Neural cell (in vitro differentiated cells): ENCODE measurements around the gene ASIC3. TPM values are rescaled to one million over a fixed set of nuclear protein-coding genes. Genes with fewer than 3 reads are reported as not detected.

Source experiments
- H2AFZ ChIP-seq: fragments of 200-600, 300-800 bp; sonication (generic), shearing (Covaris generic); 2 replicates; pipeline ENCODE4 v1.6.0; 2014; ENCODE audit warnings: low read depth, mild to moderate bottlenecking, antibody characterized with exemption, low read length, moderate library complexity
- H3F3A ChIP-seq: fragments of 200-600 bp; shearing (Covaris generic); 2 replicates; pipeline ENCODE4 v1.6.1; 2016; ENCODE audit warnings: mild to moderate bottlenecking, moderate library complexity, mixed read lengths, antibody characterized with exemption, low read length; ENCODE audit not compliant: insufficient read depth, poor library complexity, severe bottlenecking
- H3K27ac ChIP-seq: fragments of 200-600, 300-800 bp; sonication (generic), shearing (Covaris generic); 2 replicates; pipeline ENCODE4 v1.5.1; 2014; ENCODE audit warnings: mild to moderate bottlenecking, low read length, moderate library complexity
- H3K27me3 ChIP-seq: fragments of 300-800, 200-600 bp; sonication (generic), shearing (Covaris generic); 2 replicates; pipeline ENCODE4 v1.6.0; 2014; ENCODE audit warnings: mild to moderate bottlenecking, low read depth, low read length, moderate library complexity; ENCODE audit not compliant: insufficient read depth
- H3K36me3 ChIP-seq: fragments of 300-800, 200-600 bp; sonication (generic), shearing (Covaris generic); 2 replicates; pipeline ENCODE4 v1.5.1; 2014; ENCODE audit warnings: mild to moderate bottlenecking, antibody characterized with exemption, low read length, moderate library complexity; ENCODE audit not compliant: insufficient read depth
- H3K4me2 ChIP-seq: fragments of 300-800, 200-600 bp; sonication (generic), shearing (Covaris generic); 2 replicates; pipeline ENCODE4 v1.6.0; 2014; ENCODE audit warnings: mild to moderate bottlenecking, low read length
- H3K4me3 ChIP-seq: fragments of 300-800, 200-600 bp; sonication (generic), shearing (Covaris generic); 2 replicates; pipeline ENCODE4 v1.5.1; 2014; ENCODE audit warnings: mild to moderate bottlenecking, low read length, moderate library complexity
- H3K79me2 ChIP-seq: fragments of 200-600 bp; shearing (Covaris generic); replicated peaks from 2 replicates; pipeline ENCODE4 v1.6.0; 2014; ENCODE audit warnings: mild to moderate bottlenecking, low read length, moderate library complexity; ENCODE audit not compliant: insufficient read depth
- H3K9ac ChIP-seq: fragments of 300-800, 200-600 bp; sonication (generic), shearing (Covaris generic); 2 replicates; pipeline ENCODE4 v1.6.1; 2016; ENCODE audit warnings: mild to moderate bottlenecking, low read length, mixed read lengths
- H3K9me2 ChIP-seq: fragments of 200-600 bp; shearing (Covaris generic); 2 replicates; pipeline ENCODE4 v1.6.1; 2016; ENCODE audit warnings: mild to moderate bottlenecking, low read length, mixed read lengths; ENCODE audit not compliant: insufficient read depth
- H3K9me3 ChIP-seq: fragments of 200-600, 300-800 bp; sonication (generic), shearing (Covaris generic); 2 replicates; pipeline ENCODE4 v1.6.1; 2016; ENCODE audit warnings: mild to moderate bottlenecking, mixed run types, low read length, moderate library complexity, mixed read lengths
- H4K20me1 ChIP-seq: fragments of 200-600 bp; shearing (Covaris generic); 2 replicates; pipeline ENCODE4 v1.6.1; 2016; ENCODE audit warnings: mild to moderate bottlenecking, mixed run types; ENCODE audit not compliant: insufficient read depth
- CTCF ChIP-seq: fragments of 450-650 bp; IDR thresholded peaks from 2 replicates; pipeline ENCODE4 v1.5.1; 2014; ENCODE audit warnings: antibody characterized with exemption, mild to moderate bottlenecking, moderate library complexity; ENCODE audit not compliant: poor library complexity, severe bottlenecking
- EP300 ChIP-seq: fragments of 450-650 bp; conservative IDR thresholded peaks from 2 replicates; pipeline ENCODE4 v1.6.1; 2014; ENCODE audit warnings: antibody characterized with exemption, mild to moderate bottlenecking, moderate library complexity; ENCODE audit not compliant: poor library complexity, severe bottlenecking
- EZH2 ChIP-seq: fragments of 200-600, 300-800 bp; shearing (Covaris generic), sonication (generic); IDR thresholded peaks from 2 replicates; pipeline ENCODE4 v1.6.1; 2014; ENCODE audit warnings: antibody characterized with exemption, low read length, borderline replicate concordance, mild to moderate bottlenecking; ENCODE audit not compliant: insufficient read depth, poor library complexity, severe bottlenecking
- MXI1 ChIP-seq: fragments of 450-650 bp; conservative IDR thresholded peaks from 2 replicates; pipeline ENCODE4 v1.6.1; 2014; ENCODE audit warnings: antibody characterized with exemption, mild to moderate bottlenecking; ENCODE audit not compliant: poor library complexity, severe bottlenecking
- POLR2AphosphoS5 ChIP-seq: IDR thresholded peaks from 2 replicates; pipeline ENCODE4 v1.6.1; 2012
- RAD21 ChIP-seq: fragments of 450-650 bp; conservative IDR thresholded peaks from 2 replicates; pipeline ENCODE4 v1.6.1; 2014; ENCODE audit warnings: antibody characterized with exemption, mild to moderate bottlenecking, moderate library complexity
- REST ChIP-seq: IDR thresholded peaks from 2 replicates; pipeline ENCODE4 v1.6.1; 2012; ENCODE audit warnings: borderline replicate concordance
- SMC3 ChIP-seq: fragments of 450-650 bp; conservative IDR thresholded peaks from 2 replicates; pipeline ENCODE4 v1.6.1; 2014; ENCODE audit warnings: antibody characterized with exemption, mild to moderate bottlenecking, moderate library complexity; ENCODE audit not compliant: poor library complexity
- TAF1 ChIP-seq: IDR thresholded peaks from 2 replicates; pipeline ENCODE4 v1.6.1; 2012; ENCODE audit warnings: low read depth
- polyA plus RNA-seq: library from polyadenylated mRNA; depleted of rRNA; stranded (reverse); fragments of >200 nt; gene quantifications from 2 replicates; pipeline ENCODE4 v1.2.3, GENCODE V29; 2014

The ASIC3 gene
- polyA plus RNA-seq, 1 donor from 2014 or later = 3.3 TPM

GRCh38 chr7:151005566-151005965 is 42.8 kb upstream of the ASIC3 start:
- Histone ChIP-seq H3F3A (no peaks in the 10 kb centered on the region), H3K4me3 (no peak overlapping the region), H3K9ac (no peak overlapping the region), H3K36me3 (no peaks in the 10 kb centered on the region), H3K27me3 (no peaks in the 10 kb centered on the region), H2AFZ (no peak overlapping the region), H3K27ac (no peak overlapping the region), H3K9me2 (no peaks in the 10 kb centered on the region), H3K79me2 (no peaks in the 10 kb centered on the region), H4K20me1 (no peaks in the 10 kb centered on the region), H3K9me3 (no peaks in the 10 kb centered on the region), H3K4me2 (no peak overlapping the region)
- TF ChIP-seq SMC3 (no peak), CTCF (no peak), TAF1 (no peak), EP300 (no peak), POLR2AphosphoS5 (no peak), REST (no peak), EZH2 (no peak), RAD21 (no peak), MXI1 (no peak)

GRCh38 chr7:151006590-151007300 is 41.6 kb upstream of the ASIC3 start:
- no peaks in the 10 kb centered on the region for H3K9me2 ChIP-seq
- no peaks in the 10 kb centered on the region for H3K9me3 ChIP-seq
- H3K27ac ChIP-seq = no peak overlapping the region
- no peaks in the 10 kb centered on the region for H4K20me1 ChIP-seq
- H3F3A ChIP-seq = no peaks in the 10 kb centered on the region
- no peak overlapping the region for H2AFZ ChIP-seq
- no peaks in the 10 kb centered on the region for H3K27me3 ChIP-seq
- no peak overlapping the region for H3K4me3 ChIP-seq
- no peak overlapping the region for H3K9ac ChIP-seq
- H3K79me2 ChIP-seq = no peaks in the 10 kb centered on the region
- no peaks in the 10 kb centered on the region for H3K36me3 ChIP-seq
- TF ChIP-seq MXI1 (no peak), REST (no peak), CTCF (no peak), TAF1 (no peak), RAD21 (no peak), POLR2AphosphoS5 (no peak), EP300 (no peak), SMC3 (no peak), EZH2 (no peak)
- no peak overlapping the region for H3K4me2 ChIP-seq
